ENCODE data around the gene MYH8.

Gene MYH8

DNA sequence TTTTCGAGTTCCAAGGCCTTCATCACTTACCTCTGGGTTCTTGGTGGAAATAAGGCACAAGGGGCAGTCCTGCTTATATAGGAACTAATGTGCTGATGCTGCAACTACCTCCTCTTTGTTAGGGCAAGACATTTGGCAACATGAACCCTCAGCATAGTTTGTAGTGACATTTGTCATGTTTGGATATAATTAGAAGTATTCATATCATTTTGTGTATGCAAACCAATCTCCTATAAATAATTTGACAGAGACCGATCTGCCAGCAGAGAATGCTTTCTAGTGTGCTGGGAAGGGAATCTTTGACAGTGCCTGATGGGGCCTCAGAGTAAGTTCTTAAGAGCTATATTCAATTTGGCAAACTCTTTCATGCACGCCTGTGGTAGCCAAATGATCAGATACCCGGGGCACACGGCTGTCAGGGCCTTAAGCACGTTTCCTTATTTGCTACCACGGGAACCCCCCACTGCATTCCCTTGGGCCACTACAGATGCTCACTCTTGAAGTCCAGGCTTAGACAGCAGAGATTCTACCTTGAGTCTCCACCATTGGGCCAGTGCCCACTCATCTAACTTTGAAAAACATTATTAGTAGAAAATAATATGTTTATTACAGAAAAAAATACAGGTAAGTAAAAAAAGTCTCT is at the start of gene MYH8:
MYH8 (minus strand) TSS at position 51 of the 643 bp plus-strand sequence. CDS start 1,723 bp downstream, outside the sequence.
- no peak for DNase-seq

- no peak for DNase-seq
Observed at GRCh38 chr17:10469459-10469858, 47.7 kb upstream of the MYH8 start, which contains the start of gene MYH4. Gene MYH4 (minus strand): TSS chr17:10469559. CDS start chr17:10466745, 2,814 bp downstream.

DNA sequence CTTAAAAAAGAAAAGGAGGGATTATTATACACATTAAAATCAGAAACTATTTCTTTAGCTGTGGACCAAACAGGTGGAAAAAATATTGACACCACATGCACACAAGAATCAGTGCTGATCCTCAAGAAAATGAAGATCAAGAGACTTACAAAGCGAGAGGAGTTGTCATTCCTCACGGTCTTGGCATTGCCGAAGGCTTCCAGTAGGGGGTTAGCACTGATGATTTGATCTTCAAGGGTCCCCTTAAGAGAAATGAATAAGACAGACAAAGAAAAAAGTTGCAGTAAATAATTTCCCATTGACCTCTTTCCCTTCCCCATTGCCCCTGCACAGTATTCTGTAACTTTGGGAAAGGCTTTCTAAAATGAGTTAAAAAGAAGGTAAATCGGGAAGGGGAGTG is 41.7 kb upstream of the MYH8 start:
- DNase-seq, result no peak

DNA sequence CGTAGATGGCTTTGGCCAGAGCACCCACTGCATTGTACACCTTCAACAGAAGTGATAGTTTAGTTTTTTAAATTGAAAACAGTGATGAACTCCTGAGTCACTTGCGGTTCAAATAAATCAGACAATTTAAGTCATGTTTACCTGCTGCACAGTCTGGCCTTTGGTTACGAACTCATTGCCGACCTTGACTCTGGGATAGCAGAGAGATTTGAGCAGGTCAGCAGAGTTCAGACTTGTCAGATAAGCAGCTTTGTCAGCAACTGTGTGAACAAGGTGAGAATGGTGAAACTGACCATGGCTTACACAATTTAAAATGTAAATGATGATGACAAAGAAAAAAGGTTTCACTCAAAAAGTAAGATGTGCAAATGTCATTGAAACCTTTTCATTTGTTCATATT is 38.3 kb upstream of the MYH8 start:
- DNase-seq, result no peak

DNA sequence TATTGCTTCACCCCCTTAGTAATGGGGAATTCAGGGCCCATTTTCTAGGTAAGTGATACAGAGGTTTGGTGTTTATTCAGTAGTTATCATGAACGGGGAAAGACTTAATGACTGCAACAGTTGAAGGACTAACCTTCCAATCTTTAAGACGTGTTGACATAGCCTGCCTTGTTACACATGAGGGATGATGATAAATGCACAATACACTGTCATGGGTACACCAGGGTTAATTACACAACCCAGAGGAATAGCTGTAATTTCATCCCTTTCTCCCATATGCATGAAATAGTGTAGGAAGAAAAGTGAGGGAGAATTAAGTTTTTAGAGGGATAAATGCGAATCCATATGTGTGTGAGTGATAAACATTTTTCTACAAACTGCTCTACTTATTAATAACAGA is 37.0 kb upstream of the MYH8 start:
- no peak for DNase-seq

- no peak for DNase-seq
Observed at GRCh38 chr17:10457952-10458351, 36.2 kb upstream of the MYH8 start.

DNA sequence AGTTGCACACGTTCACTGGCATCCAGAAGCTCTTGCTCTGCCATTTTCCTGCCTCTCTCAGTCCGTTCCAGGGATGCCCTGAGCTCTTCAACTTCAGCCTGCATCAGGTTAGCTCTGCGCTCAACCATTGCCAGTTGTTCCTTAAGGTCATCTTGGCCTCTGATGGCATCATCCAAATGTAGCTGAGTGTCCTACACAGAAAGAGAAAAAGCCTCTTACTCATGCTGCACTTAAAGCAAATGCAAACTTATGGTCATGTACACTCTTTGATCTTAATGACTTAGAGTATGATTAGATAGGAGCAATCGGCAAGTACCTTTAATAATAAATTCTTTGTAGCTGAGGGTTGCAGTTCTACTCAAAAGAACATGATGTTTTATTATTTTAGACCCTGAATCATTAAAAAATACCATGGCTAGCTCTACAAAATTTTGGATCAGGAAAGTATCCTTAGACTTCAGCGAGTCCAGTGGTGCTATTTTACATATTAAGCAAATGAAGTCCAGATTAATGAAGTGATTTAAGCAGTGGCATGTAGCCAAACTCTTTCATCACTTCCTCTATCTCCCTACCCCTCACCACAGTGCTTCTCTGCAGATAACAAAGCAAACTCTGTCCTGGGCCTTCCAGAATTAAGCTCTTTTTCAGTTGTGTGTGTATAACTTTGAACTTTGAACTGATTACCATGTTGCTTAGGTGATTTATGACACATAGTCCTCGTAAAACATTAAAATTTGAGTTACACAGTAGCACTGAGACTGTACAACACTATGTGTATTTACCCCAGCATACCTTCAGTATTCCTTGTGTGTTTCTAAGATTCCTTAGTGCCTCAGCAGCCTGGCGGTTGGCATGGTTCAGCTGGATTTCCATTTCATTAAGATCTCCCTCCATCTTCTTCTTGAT is 25.5 kb upstream of the MYH8 start:
- no peak for DNase-seq

DNA sequence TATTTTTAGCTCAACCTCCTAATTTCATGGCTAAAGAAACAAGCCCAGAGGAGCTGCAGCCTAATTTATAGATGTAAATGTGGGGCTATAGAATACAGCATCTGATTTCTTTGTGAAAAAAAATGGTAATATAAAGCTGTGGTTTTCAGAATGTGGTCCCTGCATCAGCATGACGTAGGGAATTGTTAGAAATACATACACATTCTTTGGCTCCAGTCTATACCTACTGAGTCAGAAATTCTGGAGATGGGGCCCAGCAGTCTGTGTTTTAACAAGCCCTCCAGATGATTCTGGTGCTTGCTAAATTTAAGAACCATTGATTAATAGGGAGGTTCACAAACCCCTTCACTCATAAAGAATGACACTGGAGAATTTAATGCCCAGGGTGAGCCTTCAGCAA is 18.1 kb upstream of the MYH8 start:
- DNase-seq, result no peak

- no peak for DNase-seq
Observed at GRCh38 chr17:10435096-10435495, 13.3 kb upstream of the MYH8 start.

GRCh38 chr17:10429421-10430045 is 7.8 kb upstream of the MYH8 start:
- no peak for DNase-seq

DNA sequence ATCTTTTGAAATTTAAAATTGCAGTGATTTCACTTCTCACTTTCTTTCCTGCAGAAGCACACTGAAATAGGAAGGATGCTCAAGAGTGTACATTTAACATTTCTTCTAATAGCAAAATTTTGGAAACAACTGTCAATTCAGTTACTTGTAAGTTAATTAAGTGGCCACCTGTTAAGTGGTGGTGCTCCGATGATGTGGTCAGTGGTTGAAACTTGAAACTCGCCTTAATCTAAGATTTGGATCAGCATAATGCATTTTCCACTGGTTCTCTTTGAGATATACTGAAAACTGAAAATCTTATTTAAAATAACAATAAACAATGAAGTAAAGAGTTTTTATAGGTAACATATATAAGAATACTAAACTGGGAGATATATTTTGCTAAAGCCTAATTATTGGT is 7.0 kb upstream of the MYH8 start:
- DNase-seq, result no peak

DNA sequence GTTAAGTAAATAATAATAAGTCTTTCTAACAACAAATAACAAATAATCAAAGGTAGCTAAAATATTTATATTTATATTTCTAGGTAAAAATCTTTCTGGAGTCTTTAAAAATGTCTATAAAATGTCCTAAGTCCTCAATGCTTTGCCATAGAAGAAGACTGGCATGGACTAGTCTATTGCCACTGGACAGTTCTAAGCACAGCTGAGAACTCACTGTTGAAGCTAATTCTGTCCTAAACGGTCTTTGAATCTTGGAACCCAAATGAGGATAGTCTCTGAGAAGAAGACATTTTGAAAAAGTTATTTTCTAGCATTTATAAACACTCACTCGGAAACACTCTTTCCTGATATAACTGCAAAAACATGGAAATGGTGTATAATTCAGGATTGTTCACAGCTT is 539 bp downstream of the MYH8 start:
- DNase-seq, result no peak

DNA sequence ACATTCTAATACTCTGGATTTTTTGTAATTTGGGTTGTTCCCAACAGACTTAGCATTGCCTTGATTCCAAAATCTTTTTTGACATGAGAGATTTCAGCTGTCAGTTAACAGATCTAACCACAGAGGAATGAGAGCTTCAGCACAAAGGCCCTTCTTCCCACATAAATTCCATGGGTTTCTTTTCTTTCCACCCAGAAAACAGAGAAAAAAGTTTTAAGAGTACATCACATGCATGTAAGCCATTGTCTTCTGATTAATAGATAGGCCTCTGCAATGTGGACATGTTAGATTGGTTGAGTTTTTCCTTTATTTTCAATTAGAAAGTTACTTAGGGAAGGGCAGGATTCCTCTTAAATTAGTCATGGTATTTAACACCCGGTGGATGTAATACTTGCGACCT is 939 bp downstream of the MYH8 start:
- DNase-seq, result no peak

- no peak for DNase-seq
Observed at GRCh38 chr17:10417431-10417830, 4.3 kb downstream of the MYH8 start.

GRCh38 chr17:10415161-10415560 is 6.6 kb downstream of the MYH8 start:
- DNase-seq, result no peak

- no peak for DNase-seq
Observed at GRCh38 chr17:10403589-10403988, 18.2 kb downstream of the MYH8 start.

GRCh38 chr17:10398352-10398751 is 23.4 kb downstream of the MYH8 start:
- DNase-seq, result no peak

DNA sequence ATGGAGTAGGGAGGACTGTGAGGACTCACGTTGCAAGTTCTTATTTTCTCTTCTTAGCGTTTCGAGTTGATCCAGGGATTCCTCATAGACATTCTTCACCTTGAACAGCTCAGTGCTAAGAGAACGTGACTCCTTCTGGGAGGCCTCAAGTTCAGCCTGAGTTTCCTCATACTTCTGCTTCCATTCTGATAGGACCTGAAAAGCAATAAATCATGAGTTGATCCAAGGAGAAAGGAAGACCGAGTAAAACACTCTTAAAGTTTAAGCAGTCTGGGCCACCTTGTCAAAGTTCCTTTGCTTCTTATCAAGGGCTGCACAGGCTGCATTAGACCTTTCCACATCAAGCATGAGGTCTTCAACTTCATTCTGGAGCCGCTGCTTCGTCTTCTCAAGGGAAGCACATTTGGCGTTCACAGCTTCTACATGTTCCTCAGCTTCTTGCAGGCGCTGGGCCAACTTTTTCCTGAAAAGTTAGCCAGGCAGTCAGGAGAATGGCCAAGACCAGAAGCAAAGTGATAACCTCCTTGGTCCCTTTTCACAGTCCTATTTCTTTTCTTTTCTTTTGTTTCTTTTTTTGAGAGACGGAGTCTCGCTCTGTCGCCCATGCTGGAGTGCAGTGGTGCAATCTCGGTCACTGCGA is 25.1 kb downstream of the MYH8 start:
- DNase-seq, result no peak

- DNase-seq, result no peak
Observed at GRCh38 chr17:10394201-10394887, 27.4 kb downstream of the MYH8 start.

GRCh38 chr17:10392880-10393279 is 28.9 kb downstream of the MYH8 start:
- DNase-seq, result no peak

GRCh38 chr17:10385871-10386270 is 35.9 kb downstream of the MYH8 start:
- DNase-seq, result no peak

DNA sequence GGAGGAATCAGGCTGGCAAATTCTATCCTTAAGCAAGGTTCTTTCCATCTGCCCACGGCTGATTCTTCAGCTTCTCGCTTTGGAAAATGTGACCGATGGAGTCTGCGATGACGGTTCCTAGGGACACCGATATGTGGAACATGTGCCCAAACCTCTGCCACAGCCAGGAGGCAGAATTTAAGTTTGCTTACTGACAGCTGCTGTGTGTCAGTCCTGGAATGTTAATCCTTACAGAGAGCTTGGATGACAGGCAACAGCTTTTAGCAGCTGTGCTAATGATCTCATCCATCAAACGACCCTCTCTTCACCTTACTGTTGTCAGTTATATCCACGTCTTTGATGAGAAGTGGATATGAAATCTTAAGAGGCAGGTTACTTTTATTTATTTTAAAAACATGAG is 37.6 kb downstream of the MYH8 start:
- DNase-seq, result no peak

All from HCEC 1CT (cell line).